Middle frontal gyrus (tissue), 1 donor: ENCODE data around the gene URB1.
A peak's percentile ranks its signal among the peaks of the same experiment; 100 is the strongest.
"Not testable (repeated sequence)": the region's sequence is repeated elsewhere in the genome, so short reads cannot be mapped to it uniquely, and the experiment has no call there.

Experiments
- DNase-seq: peaks from one replicate; pipeline ENCODE4 v3.0.0-alpha.2; 2015; ENCODE audit warnings: low spot score; ENCODE audit errors: extremely low spot score

The URB1 gene

DNA sequence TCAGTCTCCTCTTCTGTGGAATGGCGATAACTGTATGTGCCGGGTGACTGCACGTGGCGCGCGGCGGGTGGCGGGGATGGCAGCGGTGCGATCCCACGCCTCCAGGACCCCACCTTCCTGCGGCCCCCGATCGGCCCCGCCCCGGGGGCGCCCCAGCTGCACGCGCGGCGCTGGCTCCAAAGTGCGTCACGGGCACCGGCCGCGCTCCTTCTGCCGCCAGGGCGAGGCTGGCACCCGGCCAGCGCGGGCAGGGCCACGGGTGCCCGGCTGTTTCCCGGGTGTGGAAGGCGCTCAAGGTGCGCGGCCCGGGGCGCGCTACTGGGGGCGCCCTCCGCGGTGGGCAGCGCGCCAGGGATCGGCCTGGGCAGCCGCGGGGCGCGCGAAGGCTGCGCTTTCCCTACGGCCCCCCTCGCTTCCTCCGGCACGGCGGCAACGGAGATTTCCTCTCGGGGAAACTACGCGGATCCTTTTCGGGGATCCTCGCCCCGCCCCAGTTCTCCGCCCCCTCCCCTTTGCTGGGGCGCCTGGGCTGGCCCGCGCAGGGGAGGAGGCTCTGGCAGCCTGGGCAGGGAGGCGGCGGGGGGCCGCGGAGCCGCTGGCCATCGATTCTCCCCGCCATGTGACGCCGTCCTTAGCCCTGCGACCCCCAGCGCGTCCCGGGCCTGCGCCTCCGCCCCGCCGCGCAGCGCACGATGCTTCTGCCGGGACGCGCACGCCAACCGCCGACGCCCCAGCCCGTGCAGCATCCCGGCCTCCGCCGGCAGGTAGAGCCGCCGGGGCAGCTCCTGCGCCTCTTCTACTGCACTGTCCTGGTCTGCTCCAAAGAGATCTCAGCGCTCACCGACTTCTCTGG, 19.6 kb upstream of the URB1 start, which contains the start of gene EVA1C:
EVA1C (plus strand) TSS at position 545 of the 853 bp plus-strand sequence; CDS start at position 693, 148 bp downstream.
- no peak for DNase-seq

DNA sequence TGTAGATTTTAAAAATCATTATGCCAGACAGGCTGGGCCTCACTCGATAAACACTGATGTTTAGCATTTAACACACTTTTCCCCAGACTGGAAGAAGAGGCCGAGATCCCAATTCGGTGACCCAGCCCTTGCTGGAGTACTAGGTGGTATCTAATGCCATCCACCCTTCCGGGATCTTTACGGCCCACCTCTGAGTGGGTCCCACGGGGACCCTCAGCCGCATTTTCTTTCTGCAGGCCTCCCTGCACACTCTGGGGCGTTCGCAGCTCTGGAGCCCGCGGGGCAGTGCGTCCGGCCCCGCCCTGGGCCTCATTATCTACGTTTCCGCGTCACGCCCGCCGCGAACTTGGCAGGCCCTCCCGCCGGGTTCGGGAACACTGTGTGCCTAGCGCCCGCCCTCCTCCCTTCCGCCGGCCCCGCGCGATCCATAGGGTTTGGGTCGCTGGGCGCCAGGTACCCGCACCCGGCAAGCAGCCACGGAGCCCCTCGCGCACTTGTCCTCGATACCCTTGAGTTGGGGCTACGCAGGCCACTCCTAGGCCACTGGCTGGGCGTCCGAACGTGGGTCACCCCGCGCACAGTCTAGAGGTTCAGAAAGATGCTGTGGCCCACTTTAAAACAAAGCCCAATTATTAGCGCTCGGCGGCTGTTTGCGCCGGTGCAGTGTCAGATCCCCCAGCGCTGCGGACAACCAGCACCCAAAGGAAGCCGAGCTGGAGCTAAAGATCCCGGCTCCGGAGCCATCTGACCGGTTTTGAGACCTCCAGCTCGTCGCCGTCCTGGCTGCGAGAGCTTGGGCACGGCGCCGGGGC, 18.7 kb upstream of the URB1 start:
- peak; percentile 41 for DNase-seq

DNA sequence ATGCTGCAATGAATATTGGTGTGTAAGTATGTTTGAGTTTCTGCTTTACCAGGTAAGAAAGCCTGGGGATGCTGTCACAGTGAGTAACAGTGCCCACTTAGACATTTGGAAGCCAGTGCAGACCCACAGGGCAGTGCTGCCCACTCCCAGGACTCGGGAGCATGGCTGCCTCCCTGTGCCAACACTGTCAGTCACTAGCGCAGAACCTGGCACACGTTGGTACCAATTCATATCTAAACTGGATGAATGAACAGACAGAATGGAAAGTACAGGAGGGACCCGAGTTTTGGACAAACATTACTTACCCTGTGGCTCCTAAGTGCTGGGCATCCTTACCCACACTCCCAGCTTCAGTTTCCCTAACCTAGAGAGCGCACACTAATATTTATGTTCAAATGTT, 18.1 kb upstream of the URB1 start:
- DNase-seq = no peak

DNA sequence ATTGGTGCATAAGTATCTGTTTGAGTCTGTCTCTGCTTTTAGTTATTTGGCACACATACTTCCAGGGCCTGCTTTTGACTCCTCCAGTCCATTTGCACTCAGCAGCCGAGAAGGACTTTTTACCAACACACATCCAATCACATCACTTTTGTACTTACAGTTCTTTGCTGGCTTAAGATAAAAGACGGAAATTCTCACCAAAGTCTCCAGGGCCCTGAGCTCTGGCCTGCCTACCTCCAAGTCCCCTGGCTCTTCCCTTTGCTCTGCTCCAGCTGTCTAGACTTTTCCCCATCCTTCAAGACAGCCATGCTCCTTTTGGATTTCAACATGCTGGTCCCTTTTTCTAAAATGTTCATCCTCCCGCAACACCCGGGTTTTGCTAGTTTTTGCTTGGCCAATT, 17.5 kb upstream of the URB1 start:
- no peak for DNase-seq

DNA sequence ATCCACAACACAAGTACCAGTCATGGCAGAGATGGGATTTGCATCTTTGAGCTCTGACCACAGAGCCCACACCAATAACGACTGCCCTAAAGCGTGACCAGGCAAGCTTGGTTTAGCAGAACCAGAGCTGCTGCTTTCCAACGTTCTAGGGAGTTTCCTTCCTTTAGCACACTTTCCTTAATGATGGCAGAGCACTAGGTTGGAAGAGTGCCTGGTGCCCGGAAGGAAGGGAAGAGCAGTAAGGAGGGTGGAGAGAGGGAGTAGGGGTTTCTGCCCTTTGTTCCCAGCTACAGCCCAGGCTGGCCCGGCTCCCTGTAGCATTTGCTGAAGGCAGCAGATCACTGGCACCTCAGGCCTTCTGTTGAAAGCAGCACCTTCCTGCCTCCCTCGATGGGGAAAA, 13.6 kb upstream of the URB1 start:
- DNase-seq = no peak

DNA sequence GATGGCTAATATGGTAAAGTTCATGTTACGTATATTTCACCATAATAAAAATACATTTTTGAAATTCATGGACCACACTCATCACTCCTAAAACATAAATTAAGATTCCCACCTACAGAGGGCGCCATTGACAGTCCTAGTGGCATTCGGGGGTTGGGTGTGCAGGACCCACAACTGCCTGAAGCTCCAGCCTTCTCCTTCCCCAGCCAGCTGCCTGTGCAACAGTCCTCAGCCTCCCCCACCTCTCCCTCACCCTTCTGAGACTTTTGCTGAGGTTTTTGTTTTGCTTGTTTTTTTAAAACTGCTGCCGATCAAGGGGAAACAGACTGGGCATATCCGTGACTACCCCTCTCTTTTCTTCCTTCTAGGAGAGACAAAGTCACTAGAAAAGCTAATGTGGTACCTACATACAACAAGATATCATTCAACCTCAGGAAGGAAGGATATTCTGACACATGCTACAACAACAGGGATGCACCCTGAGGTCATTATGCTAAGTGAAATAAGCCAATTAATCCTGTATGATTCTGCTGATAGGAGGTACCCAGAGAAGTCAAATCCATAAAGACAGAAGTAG, 10.5 kb upstream of the URB1 start:
- peak; percentile 37 for DNase-seq

DNA sequence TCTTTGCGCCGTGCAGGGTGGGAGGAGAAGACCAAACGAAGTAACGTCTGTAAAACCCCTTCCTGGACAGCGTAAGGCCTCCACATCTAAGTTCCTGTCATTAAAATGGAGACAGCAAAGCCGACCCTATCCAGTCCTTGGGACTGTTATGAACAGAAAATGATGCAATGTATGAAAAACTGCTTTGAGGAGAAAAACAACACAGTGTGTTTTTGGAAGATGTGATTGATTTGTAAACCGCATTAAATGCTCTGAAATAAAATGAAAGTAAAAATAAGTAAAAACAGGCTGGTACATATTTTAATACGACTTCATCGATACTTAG, 827 bp upstream of the URB1 start:
- no peak for DNase-seq

DNA sequence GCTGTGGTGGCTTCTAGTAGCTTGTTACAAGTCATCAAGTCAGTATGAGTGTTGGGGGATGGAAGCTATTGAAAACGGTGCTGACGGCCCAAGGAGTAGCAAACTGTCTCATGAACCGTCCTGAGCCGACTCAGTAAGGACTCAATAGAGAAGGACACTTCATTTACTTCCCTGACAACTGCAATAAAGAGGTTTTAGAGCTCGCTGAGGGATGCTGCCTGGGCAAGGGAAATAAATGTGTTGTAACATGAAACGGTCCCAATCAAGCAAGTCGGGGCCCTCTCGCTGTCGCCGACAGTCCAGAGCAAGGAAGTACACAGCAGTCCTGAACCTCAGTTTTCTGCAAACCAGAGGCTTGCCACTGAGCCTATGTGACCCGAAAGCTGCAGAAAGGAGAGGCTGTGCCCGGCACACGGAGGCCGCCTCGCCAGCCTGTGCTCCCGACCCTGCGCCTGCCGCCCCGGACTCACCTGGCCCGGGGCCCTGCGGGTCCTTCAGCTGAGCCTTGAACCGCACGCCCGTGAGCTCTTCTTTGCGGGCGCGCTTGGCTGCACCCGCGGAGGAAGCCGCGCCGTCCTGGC, 423 bp downstream of the URB1 start:
- no peak for DNase-seq

DNA sequence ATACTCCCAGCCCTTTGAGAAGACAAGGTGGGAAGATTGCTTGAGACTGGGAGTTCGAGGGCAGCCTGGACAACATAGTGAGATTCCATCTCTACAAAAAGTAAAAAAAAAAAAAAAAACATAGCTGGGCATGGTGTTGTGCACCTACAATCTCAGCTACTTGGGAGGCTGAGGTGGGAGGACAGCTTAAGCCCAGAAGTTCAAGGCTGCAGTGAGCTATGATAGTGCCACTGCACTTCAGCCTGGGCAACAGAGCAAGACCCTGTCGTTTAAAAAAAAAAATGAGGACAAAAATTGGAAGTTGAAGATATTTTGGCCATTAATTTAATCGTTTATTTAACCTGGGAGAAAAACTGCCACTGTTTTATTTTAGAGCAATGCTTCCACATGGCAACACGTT, 1.1 kb downstream of the URB1 start:
- no peak for DNase-seq

DNA sequence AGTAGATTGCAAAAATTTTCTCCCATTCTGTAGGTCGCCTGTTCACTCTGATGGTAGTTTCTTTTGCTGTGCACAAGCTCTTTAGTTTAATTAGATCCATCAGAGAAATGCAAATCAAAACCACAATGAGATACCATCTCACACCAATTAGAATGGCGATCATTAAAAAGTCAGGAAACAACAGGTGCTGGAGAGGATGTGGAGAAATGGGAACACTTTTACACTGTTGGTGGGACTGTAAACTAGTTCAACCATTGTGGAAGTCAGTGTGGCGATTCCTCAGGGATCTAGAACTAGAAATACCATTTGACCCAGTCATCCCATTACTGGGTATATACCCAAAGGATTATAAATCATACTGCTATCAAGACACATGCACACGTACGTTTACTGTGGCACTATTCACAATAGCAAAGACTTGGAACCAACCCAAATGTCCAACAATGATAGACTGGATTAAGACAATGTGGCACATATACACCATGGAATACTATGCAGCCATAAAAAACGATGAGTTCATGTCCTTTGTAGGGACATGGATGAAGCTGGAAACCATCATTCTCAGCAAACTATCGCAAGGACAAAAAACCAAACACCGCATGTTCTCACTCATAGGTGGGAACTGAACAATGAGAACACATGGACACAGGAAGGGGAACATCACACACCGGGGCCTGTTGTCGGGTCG, 2.1 kb downstream of the URB1 start:
- not testable (repeated sequence) for DNase-seq

DNA sequence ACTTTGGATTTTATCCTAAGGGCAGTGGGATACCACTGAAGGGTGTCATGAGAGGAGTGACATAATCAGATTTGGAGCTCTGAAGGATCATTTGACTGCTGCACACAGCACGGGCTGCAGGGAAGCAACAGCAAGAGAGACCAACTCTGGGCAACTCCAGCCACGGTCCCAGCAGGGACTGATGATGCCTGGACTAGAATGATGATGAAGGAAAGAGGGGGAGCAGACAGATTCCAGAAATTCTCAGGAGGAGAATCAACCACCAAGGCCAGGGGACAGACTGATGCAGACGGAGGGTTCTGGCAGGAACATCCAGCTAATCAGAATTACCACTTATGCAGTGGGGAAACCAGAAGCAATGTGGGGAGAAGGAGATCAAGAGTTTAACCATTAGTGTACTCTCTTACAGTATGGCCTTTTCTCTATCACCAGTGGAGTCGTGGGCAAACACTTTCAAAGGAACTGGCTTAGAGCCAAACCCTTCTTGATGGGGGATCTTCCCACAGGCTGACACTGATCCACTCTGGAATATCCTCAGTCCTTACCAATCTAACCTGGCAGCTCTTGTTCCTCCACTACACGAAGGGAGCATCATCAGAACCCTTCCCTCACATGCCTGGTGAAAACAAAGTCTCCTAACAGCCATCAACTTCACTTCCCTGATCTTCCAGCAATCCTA, 3.3 kb downstream of the URB1 start:
- DNase-seq = no peak

DNA sequence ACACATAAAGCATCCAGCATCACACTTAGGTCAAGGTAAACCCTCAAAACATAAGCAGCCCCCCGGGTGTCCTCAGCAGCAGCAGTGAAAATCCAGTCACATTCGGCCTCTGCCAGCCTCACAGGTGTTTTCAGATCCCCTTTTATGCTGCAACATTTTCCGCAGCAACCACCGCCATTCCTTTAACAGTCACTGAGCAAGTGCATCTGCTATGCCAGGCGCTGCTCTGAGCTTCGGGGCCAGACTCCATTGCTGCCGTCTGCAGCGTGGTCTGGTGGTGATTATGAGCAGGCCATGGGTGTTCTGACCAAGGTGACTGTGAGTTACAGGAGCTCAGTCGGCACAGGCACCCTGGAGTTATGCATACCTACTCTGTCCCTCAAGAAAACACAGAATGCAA, 4.5 kb downstream of the URB1 start:
- no peak for DNase-seq

DNA sequence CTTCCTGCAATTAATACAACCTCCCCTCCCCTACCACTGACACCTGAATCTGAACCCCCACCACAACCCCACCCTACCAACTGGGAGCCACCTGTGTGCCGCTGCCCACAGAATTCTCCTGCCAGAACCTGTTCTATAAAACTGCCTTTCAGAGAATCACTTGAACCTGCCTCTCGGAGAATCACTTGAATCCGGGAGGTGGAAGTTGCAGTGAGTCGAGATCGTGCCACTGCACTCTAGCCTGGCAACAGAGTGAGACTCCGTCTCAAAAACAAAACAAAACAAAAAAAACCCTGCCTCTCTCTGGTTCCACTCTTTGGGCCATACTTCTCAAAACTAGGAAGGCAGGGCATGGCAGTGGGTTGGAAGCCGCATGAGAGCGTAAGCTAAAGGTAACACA, 5.7 kb downstream of the URB1 start:
- no peak for DNase-seq

DNA sequence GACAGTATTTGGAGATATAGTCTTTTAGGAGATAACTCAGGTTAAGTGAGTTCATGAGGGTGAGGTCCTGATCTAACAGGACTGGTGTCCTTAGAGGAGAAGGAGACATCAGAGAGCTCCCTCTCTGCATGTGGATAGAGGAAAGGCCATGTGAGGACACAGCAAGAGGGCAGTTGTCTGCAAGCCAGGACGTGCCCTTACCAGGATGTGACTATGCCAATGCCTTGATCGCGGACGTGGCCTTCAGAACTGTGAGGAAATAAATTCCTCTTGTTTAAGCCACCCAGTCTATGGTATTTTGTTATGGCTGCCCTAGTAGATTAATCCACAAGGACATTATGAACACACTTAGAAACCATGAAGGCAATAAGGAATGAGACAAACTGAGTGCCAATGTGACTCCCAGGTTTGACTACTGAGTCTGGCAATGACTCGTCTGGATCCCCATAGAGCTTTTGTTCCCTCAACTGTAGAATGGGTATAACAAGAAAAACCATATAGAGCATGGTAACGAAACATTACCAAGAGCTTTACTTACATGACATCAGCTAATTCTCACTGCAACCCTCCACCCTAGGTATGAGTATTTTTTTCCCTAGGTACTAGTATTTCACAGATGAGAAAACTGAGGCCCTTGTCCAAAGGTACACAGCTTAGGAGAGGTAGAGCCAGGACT, 6.5 kb downstream of the URB1 start:
- DNase-seq = no peak

DNA sequence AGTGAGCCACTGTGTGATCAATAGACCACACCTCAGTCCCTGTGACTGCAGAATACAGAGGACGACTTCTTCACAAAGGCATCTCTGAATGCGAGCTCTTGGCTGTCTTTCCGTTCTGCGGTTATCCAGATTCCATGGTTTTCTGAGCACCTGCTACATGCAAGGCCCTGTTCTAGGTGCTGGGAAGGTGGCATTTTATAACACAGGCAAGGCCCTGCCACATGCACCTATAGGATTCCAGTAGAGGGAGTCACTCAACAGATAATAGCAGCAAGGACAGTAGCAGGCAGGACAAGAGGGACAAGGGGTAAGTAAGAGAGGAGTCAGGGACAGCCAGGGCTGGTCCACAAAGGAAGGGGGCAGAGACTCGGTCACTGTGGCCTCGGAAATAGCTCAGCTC, 9.0 kb downstream of the URB1 start:
- no peak for DNase-seq

DNA sequence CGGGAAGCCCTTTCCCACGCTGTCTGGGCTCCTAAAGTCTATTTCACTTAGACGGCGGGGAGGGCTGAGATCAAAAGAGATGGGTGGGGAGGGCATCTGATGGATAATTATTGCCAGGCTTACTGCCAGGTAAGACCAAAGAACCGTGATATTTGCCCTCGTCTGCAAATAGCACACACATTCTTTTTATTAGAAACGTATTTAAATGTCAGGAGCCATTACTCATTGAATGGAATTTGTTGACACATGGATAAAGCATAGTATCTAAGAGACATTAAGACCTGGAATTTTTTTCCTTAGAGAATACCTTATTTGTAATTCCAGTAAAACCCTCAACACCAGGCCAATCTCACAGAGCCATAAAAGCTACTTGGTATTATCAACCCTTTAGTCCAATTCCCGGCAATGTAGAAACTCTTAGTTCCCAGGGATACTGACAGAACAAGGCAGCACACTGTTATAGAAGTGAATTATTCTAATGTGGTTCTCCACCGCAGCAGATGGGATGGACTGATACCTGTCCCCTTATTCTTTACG, 10.6 kb downstream of the URB1 start:
- DNase-seq = no peak

DNA sequence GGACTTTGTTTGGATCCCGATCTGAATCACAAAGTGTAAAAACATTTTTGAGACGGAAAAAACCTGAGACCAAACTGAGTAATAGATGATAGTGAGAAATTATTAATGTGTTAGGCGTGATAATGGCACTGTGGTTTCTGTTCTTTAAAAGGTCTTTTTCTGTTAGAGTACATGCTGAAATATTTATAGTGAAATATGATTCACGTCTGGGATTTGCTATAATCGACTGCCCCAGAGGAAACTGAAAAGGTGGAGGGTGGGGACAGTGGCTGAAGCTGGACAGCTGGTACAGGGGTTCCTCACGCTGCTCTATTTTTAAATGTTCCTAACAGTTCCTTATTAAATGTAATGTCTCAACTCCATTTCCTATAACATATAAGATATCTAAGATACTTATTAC, 11.2 kb downstream of the URB1 start:
- no peak for DNase-seq

DNA sequence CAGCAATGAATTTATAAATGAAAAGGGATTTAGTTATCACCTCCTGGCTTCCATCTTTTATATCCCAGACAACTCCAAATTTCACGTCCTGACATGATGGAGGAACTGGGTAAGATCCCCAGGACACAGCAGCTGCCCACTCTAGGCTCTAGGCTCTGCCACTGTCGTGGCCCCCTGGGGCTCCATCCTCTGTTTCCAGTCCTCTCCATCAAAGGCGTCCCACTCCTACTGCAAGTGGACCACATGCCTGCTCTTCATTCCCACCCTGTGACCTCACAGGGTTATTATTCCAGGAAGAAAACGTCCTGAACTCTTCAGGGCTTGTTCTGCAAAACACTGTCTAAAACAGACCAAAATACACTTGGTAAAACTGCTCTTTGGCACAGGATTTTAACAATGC, 11.9 kb downstream of the URB1 start:
- no peak for DNase-seq

DNA sequence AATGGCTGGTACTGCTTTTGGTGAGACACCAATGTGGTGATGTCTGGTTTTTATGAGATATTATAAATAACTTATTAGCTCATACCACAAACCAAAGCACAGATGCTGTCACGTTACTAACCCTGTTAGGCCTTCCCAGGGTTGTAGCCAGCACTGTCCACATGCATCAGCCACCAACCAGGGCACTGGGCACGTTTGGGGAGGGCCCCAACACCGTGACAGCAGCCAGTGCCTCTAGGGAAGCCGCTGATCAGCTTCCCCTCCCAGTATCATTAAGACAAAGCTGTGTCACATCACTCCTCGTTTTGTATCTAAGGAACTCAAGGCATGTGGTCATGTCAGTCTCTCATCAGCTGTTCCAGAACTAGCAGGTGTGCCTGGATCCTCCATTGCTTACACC, 13.9 kb downstream of the URB1 start:
- DNase-seq = no peak

DNA sequence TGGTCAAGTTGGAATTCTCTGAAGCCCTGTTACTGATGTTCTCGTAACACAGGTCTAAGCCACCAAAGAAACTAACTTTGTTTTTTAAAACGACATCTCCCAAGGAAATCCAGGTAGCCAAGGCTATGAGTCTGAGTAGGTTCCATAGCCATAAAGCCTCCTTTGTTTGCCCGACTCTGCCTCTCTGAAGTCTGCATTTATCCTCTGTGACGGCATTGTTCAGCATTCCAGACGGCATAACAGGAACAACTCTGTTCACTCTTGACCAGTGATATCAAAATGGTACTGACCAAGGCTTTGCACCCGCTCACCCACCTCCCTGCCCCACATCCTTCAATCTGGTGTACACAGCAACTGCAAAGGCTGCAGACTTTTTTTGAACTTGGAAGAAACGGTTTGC, 14.8 kb downstream of the URB1 start:
- DNase-seq = no peak
